Smooth muscle cell (in vitro differentiated cells): ENCODE data around the gene CENPE. TPM values are rescaled to one million over a fixed set of nuclear protein-coding genes. Genes with fewer than 3 reads are reported as not detected.
A peak's percentile ranks its signal among the peaks of the same experiment; 100 is the strongest.

Experiments
- DNase-seq: peaks from one replicate; lab custom pipeline; 2025; ENCODE audit not compliant: unreplicated experiment; lab: John Stamatoyannopoulos, UW
- H2AFZ ChIP-seq: fragments of 200-600 bp; sonication (generic); 2 replicates; pipeline ENCODE4 v1.6.0; 2016; ENCODE audit warnings: antibody characterized with exemption, low read depth, mild to moderate bottlenecking
- H3F3A ChIP-seq: fragments of 200-600 bp; sonication (generic); 2 replicates; pipeline ENCODE4 v1.6.0; 2017; ENCODE audit warnings: antibody characterized with exemption, low read depth
- H3K27ac ChIP-seq: fragments of 200-600 bp; sonication (generic); 2 replicates; pipeline ENCODE4 v1.5.1; 2016; ENCODE audit warnings: low read depth, mild to moderate bottlenecking
- H3K27me3 ChIP-seq: fragments of 200-600 bp; sonication (generic); 2 replicates; pipeline ENCODE4 v1.6.1; 2016; ENCODE audit warnings: low read depth, mild to moderate bottlenecking
- H3K36me3 ChIP-seq: fragments of 200-600 bp; sonication (generic); 2 replicates; pipeline ENCODE4 v1.5.1; 2016; ENCODE audit warnings: low read depth
- H3K4me1 ChIP-seq: fragments of 200-600 bp; sonication (generic); 2 replicates; pipeline ENCODE4 v1.5.1; 2016; ENCODE audit warnings: low read depth
- H3K4me2 ChIP-seq: fragments of 200-600 bp; sonication (generic); 2 replicates; pipeline ENCODE4 v1.6.0; 2016; ENCODE audit warnings: mild to moderate bottlenecking
- H3K4me3 ChIP-seq: fragments of 200-600 bp; sonication (generic); 2 replicates; pipeline ENCODE4 v1.5.1; 2016; ENCODE audit warnings: mild to moderate bottlenecking
- H3K79me2 ChIP-seq: fragments of 200-600 bp; sonication (generic); 2 replicates; pipeline ENCODE4 v1.6.0; 2016; ENCODE audit warnings: low read depth, mild to moderate bottlenecking
- H3K9ac ChIP-seq: fragments of 200-600 bp; sonication (generic); 2 replicates; pipeline ENCODE4 v1.6.0; 2016; ENCODE audit warnings: low read depth
- H3K9me3 ChIP-seq: fragments of 200-600 bp; sonication (generic); replicated peaks from 2 replicates; pipeline ENCODE4 v1.5.1; 2016; ENCODE audit warnings: low read depth
- H4K20me1 ChIP-seq: fragments of 200-600 bp; sonication (generic); 2 replicates; pipeline ENCODE4 v1.6.0; 2016; ENCODE audit warnings: low read depth
- WGBS: methylation state at CpG from one replicate; pipeline ENCODE4 v1.1.7; 2016; ENCODE audit warnings: low lambda C conversion rate; 5-methylcytosine and 5-hydroxymethylcytosine counted together
- polyA plus RNA-seq: library from polyadenylated mRNA; unstranded; fragments of >200 nt; fragmentation: Nextera tagmentation; extraction: Ambion mirVana; gene quantifications from 2 replicates; pipeline ENCODE4 v1.2.1, GENCODE V29; 2016
- total RNA-seq: library from RNA; depleted of rRNA; stranded (reverse); fragments of >200 nt; gene quantifications from 2 replicates; pipeline ENCODE4 v1.2.3, GENCODE V29; 2014
- TF ChIP-seq, protein P1 (sequence below): fragments of 200-600 bp; sonication (generic); IDR thresholded peaks from 2 replicates; pipeline ENCODE4 v1.5.1; 2017; ENCODE audit warnings: borderline replicate concordance, mild to moderate bottlenecking, antibody characterized with exemption; ENCODE audit not compliant: insufficient read depth, poor library complexity, severe bottlenecking

Gene CENPE
- total and polyA plus RNA-seq, 2 experiments from 2014 or later = 2.4 to 5.6 TPM

DNA sequence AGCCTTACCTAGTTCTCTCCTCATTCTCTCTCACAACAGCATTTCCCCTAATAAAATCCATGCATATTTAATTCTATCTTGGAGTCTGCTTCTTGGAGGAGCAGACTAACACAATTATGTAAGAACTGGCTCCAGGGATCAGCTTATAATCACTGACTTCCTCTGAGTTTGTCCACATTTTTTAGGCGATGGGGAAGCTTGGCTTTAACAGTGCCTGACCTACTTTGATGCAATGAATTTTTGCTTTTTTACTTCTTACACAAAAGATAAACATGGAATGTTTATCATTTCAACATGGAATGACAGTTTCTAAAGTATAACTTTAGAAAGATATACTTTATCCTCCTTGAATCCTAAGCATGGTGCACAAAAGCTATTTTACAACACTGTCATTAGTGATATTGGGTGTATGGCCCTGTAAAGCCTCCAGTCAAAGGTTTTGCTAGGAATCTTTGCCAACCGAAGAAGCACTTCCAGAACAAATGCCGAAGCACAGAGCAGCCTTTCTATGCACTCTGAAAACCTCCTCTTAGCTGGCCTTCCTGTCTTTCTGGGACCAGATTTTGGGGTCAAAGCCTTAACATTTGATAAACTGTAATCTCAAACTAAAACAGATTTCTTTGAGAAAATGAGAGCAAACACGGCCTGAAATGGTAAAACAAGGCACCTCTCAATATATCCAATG is 99.2 kb downstream of the CENPE start:
- H3K9ac ChIP-seq = peak overlapping the region; percentile 84

DNA sequence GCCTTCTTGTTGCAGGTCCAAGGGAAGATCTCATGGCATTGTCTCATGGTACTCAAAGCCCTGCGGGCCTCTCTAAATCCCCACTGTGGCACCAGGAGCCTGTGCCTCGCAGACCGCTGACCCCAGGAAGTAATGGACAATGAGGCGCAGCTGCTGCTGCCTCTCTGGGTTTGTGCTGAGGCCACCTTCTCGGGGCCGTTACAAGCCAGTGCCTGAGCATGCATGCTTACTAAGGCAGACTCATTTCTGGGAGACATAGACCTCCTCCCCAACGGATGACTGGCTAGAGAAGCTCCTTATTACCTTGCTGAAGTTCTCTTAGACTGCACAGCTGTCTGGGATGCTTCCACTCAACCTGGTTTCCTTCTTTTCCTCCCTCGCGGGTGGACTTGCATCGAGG is 99.8 kb downstream of the CENPE start:
- no peak overlapping the region for H3K27ac ChIP-seq
- H4K20me1 ChIP-seq = peaks cover 7% of the 10 kb centered on the region
- peak overlapping the region; percentile 76 for H3K4me3 ChIP-seq
- DNase-seq = no peak
- H3K4me1 ChIP-seq = peaks cover 11% of the 10 kb centered on the region
- H3K27me3 ChIP-seq = no peaks in the 10 kb centered on the region
- no peaks in the 10 kb centered on the region for H3F3A ChIP-seq
- H2AFZ ChIP-seq = no peak overlapping the region
- no peak overlapping the region for H3K9ac ChIP-seq
- peak overlapping the region; percentile 93 for H3K4me2 ChIP-seq
- WGBS = 85% methylated on average over 10 of the region's 10 CpGs
- H3K36me3 ChIP-seq = no peaks in the 10 kb centered on the region
- H3K79me2 ChIP-seq = peaks cover 14% of the 10 kb centered on the region
- TF ChIP-seq, protein P1, sequence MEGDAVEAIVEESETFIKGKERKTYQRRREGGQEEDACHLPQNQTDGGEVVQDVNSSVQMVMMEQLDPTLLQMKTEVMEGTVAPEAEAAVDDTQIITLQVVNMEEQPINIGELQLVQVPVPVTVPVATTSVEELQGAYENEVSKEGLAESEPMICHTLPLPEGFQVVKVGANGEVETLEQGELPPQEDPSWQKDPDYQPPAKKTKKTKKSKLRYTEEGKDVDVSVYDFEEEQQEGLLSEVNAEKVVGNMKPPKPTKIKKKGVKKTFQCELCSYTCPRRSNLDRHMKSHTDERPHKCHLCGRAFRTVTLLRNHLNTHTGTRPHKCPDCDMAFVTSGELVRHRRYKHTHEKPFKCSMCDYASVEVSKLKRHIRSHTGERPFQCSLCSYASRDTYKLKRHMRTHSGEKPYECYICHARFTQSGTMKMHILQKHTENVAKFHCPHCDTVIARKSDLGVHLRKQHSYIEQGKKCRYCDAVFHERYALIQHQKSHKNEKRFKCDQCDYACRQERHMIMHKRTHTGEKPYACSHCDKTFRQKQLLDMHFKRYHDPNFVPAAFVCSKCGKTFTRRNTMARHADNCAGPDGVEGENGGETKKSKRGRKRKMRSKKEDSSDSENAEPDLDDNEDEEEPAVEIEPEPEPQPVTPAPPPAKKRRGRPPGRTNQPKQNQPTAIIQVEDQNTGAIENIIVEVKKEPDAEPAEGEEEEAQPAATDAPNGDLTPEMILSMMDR = no peak
- H3K9me3 ChIP-seq = no peaks in the 10 kb centered on the region

More for the DNA sequence above, 99.2 kb downstream of the CENPE start:
- no peaks in the 10 kb centered on the region for H3K36me3 ChIP-seq
- H4K20me1 ChIP-seq = peaks cover 7% of the 10 kb centered on the region
- H3K9me3 ChIP-seq = no peaks in the 10 kb centered on the region
- H3K4me3 ChIP-seq = peak overlapping the region; percentile 76
- 16% methylated on average over 4 of the region's 4 CpGs for WGBS
- H3K27ac ChIP-seq = peak overlapping the region; percentile 68
- H3K27me3 ChIP-seq = no peaks in the 10 kb centered on the region
- TF ChIP-seq, protein P1 = no peak
- H3K4me1 ChIP-seq = peaks cover 11% of the 10 kb centered on the region
- peak overlapping the region; percentile 97 for H2AFZ ChIP-seq
- no peak for DNase-seq
- H3K4me2 ChIP-seq = peak overlapping the region; percentile 93
- H3F3A ChIP-seq = no peaks in the 10 kb centered on the region
- peaks cover 14% of the 10 kb centered on the region for H3K79me2 ChIP-seq

DNA sequence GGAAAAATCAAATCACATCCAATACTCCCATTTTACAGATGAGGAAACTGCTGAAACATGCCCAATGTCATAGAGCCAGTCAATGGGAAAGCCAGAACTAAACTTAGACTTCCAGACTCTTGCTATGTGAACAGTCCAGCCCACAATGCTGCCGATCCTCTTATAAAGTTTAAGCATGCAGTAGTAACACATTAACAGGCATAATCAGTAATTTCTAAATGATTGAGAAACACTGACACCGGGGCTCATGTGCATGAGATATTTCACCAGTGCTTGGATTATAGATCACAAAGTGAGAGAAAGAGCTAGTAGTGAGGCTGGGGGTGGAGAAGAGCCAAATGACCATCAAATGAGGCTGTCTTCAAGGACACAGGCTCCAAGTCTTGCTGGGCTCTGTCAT is 101.0 kb downstream of the CENPE start:
- Histone ChIP-seq H3F3A (no peaks in the 10 kb centered on the region), H2AFZ (no peak overlapping the region), H3K9ac (no peak overlapping the region), H3K4me1 (peaks cover 11% of the 10 kb centered on the region), H4K20me1 (peaks cover 7% of the 10 kb centered on the region), H3K27me3 (no peaks in the 10 kb centered on the region), H3K4me2 (no peak overlapping the region), H3K27ac (no peak overlapping the region), H3K4me3 (no peak overlapping the region), H3K79me2 (peaks cover 14% of the 10 kb centered on the region), H3K9me3 (no peaks in the 10 kb centered on the region), H3K36me3 (no peaks in the 10 kb centered on the region)
- WGBS = 88% methylated on average over 2 of the region's 2 CpGs
- no peak for DNase-seq
- TF ChIP-seq, protein P1 = no peak

DNA sequence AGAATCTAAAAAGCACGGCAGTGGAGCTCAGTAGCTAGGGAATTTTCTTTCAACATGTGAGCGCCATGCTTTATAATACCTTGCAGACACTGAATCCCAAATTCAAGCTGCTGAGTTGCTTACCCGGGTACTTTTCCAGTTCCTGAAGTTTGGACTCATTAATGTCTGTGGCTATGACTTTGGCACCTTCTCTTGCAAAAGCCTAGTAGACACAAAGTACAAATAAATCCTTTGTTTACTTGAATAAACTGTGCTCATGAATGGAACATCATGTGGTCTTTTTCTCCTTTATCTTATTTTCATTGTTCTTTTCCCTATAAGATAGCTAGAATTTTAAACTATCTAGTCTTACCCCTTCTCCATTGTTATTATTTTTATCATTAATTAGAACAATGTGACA is 103.1 kb downstream of the CENPE start:
- H3K36me3 ChIP-seq = peaks cover 3% of the 10 kb centered on the region
- 97% methylated on average over 3 of the region's 3 CpGs for WGBS
- H3K27me3 ChIP-seq = no peaks in the 10 kb centered on the region
- peaks cover 11% of the 10 kb centered on the region for H3K4me1 ChIP-seq
- H3K9ac ChIP-seq = no peak overlapping the region
- peaks cover 14% of the 10 kb centered on the region for H3K79me2 ChIP-seq
- H4K20me1 ChIP-seq = peaks cover 7% of the 10 kb centered on the region
- DNase-seq = no peak
- no peak overlapping the region for H2AFZ ChIP-seq
- TF ChIP-seq, protein P1 = no peak
- no peak overlapping the region for H3K4me2 ChIP-seq
- no peaks in the 10 kb centered on the region for H3F3A ChIP-seq
- no peaks in the 10 kb centered on the region for H3K9me3 ChIP-seq
- H3K4me3 ChIP-seq = no peak overlapping the region
- no peak overlapping the region for H3K27ac ChIP-seq
